Ovary (tissue), 9 donors: ENCODE measurements around the gene FAF2. TPM values are rescaled to one million over a fixed set of nuclear protein-coding genes. Genes with fewer than 3 reads are reported as not detected.
"Not testable (repeated sequence)": the region's sequence is repeated elsewhere in the genome, so short reads cannot be mapped to it uniquely, and the experiment has no call there.

Experiments
- DNase-seq, 5 donors: peaks; one replicate each; pipeline ENCODE4 v3.0.0-alpha.2; 2019 to 2020
- H3K27ac ChIP-seq, 2 donors: fragments of 200-600 bp; one replicate each; pipeline versions ENCODE4 v1.5.1 to v1.8.0; 2019 to 2022
- H3K27me3 ChIP-seq: fragments of 200-600 bp; one replicate; pipeline ENCODE4 v1.8.0; 2022
- H3K36me3 ChIP-seq: fragments of 200-600 bp; sonication (generic); one replicate; pipeline ENCODE4 v1.5.1; 2019
- H3K4me1 ChIP-seq: one replicate; pipeline ENCODE4 v1.8.1; 2013; ENCODE audit warnings: mild to moderate bottlenecking, moderate library complexity; ENCODE audit not compliant: insufficient read depth
- H3K4me3 ChIP-seq: fragments of 200-600 bp; sonication (generic); one replicate; pipeline ENCODE4 v1.5.1; 2017
- H3K9me3 ChIP-seq, 2 donors: fragments of 200-600 bp in 1 of 2; sonication (generic) in 1 of 2; one replicate each; pipeline versions ENCODE4 v1.5.1 to v1.8.1; 2013 to 2019; ENCODE audit warnings: mild to moderate bottlenecking in 1 of 2, moderate library complexity in 1 of 2
- CTCF ChIP-seq, 3 donors: fragments of 450-650 bp in 2 of 3; fragments of 200-600 bp in 1 of 3; IDR thresholded peaks; one replicate each; pipeline versions ENCODE4 v1.5.1 to v1.8.0; 2016 to 2022; ENCODE audit warnings: antibody characterized with exemption in 3 of 3, mild to moderate bottlenecking in 1 of 3
- EP300 ChIP-seq: sonication (generic); formaldehyde crosslinking; IDR thresholded peaks from one replicate; pipeline ENCODE4 v1.6.1; 2017; ENCODE audit warnings: antibody characterized with exemption
- POLR2A ChIP-seq: fragments of 450-650 bp; IDR thresholded peaks from one replicate; pipeline ENCODE4 v1.6.1; 2017; ENCODE audit warnings: antibody characterized with exemption, mild to moderate bottlenecking, moderate library complexity
- WGBS, 3 donors: extraction: QIAGEN DNeasy Blood & Tissue Kit in 1 of 3; methylation state at CpG; one replicate each; pipeline versions ENCODE4 v1.1.5 to v1.1.7; 2013 to 2017; 5-methylcytosine and 5-hydroxymethylcytosine counted together
- intact Hi-C, 4 donors: fragments of 100-400 bp; cut with DNase I; formaldehyde crosslinking; loops; one replicate each; pipeline versions ENCODE4 v1.11.0 to v1.15.1; 2022 to 2023
- polyA plus RNA-seq, 2 donors: library from polyadenylated mRNA; stranded (reverse); fragments of 200-250 nt in 1 of 2; fragments of 350-450 nt in 1 of 2; fragmentation: Illumina TruSeq in 1 of 2; extraction: RNeasy Lipid Tissue Mini Kit (QIAGEN cat#74804) in 1 of 2; gene quantifications; one replicate each; pipeline ENCODE4 v1.2.3, GENCODE V29; 2013 to 2014
- total RNA-seq, 7 donors: library from RNA; depleted of rRNA in 2 of 7; stranded (reverse); fragments of >200 nt in 2 of 7; fragmentation: NEBNext Ultra II Directional in 3 of 7; extraction: Animal tissue kit (Norgen Biotek cat#: 25700) in 3 of 7; gene quantifications; one replicate each; pipeline versions ENCODE4 v1.1.0 to v1.2.4, GENCODE V29; 2016 to 2023
- donor health status: DM: no; HTN: no; CAD: no; lungs with moderate emphysema.
- donor health status: DM: no; HTN: no; CAD: no.
- donor health status: Bipolar disorder and iron deficiency.
- donor health status: DM: yes; HTN: yes; CAD: no.
- donor health status: DM: no; HTN: no; CAD: no.
- donor health status: DM: yes; HTN: yes; CAD: no.

FAF2 gene
- total and polyA plus RNA-seq, 9 donors: 17.2 to 46.7 (median 34.4) TPM

GRCh38 chr5:176440927-176441706 lies 7.1 kb upstream of the FAF2 start:
- WGBS, 3 donors: 75 to 83% (median 82%) methylated on average over 10 of the region's 10 CpGs

DNA sequence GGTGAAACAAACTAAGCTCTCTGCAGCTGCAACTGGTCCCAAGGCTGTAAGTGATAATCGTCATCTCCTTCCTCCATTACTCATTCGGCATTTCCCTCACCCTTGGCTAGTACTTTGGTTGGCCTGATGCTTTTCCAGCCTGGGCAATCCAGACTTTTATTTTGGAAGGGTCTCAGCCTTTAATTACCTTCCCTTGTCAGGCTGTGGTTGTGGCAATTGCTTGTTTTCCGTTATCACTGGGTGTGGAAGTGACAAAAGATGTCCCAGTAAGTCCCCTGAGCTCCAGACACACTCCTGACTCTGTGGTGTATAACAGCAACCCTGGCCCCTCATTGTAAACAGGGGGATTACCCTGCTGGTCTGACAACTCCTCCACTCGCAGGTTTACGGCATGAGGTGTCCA lies 6.3 kb upstream of the FAF2 start:
- no peak for TF ChIP-seq CTCF (IDR thresholded peaks at IDR 0.05)
- TF ChIP-seq POLR2A: no peak
- TF ChIP-seq EP300: no peak
- Histone ChIP-seq H3K27ac (no peak overlapping the region), H3K27me3 (no peaks in the 10 kb centered on the region), H3K9me3 (no peaks in the 10 kb centered on the region), H3K4me3 (no peak overlapping the region), H3K4me1 (peaks cover under 1% of the 10 kb centered on the region), H3K36me3 (no peaks in the 10 kb centered on the region)
- intact Hi-C loops: no loop called here
- 11 to 15% (median 15%) methylated on average over 5 of the region's 5 CpGs for WGBS, 3 donors
- DNase-seq: no peak

More at GRCh38 chr5:176440927-176441706, 7.1 kb upstream of the FAF2 start:
- no peaks in the 10 kb centered on the region for H3K27me3 ChIP-seq
- DNase-seq: no peak
- no peak overlapping the region for H3K27ac ChIP-seq
- no peaks in the 10 kb centered on the region for H3K36me3 ChIP-seq
- TF ChIP-seq EP300 (no peak), POLR2A (no peak), CTCF (IDR thresholded peaks at IDR 0.05) (no peak)
- H3K4me1 ChIP-seq: no peaks in the 10 kb centered on the region
- H3K9me3 ChIP-seq: no peaks in the 10 kb centered on the region
- intact Hi-C loops: no loop called here
- no peak overlapping the region for H3K4me3 ChIP-seq

GRCh38 chr5:176442911-176443310 lies 5.3 kb upstream of the FAF2 start:
- H3K27me3 ChIP-seq, H3K4me1 ChIP-seq, H3K9me3 ChIP-seq, H3K27ac ChIP-seq, H3K4me3 ChIP-seq, intact Hi-C loops, DNase-seq, H3K36me3 ChIP-seq: not testable (repeated sequence)
- WGBS, 3 donors: 53 to 68% (median 59%) methylated on average over 4 of the region's 4 CpGs

DNA sequence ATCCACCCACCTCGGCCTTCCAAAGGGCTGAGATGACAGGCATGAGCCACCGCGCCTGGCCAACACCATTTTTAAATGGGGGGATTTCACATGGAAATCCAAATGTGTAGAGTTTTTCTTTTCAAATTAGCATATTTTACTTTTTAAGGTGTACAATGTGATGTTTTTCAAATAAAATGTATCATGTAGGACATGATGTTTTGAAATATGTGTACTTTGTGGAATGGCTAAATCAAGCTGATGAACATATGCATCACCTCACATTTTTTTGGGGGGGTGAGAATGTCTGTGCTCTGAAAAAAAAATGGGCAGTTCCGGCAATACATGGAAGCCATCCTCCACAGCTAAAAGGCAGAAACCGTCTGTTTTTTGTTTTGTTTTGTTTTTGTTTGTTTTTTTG lies 3.4 kb upstream of the FAF2 start:
- no peaks in the 10 kb centered on the region for H3K27me3 ChIP-seq
- TF ChIP-seq CTCF (IDR thresholded peaks at IDR 0.05) (no peak), POLR2A (no peak), EP300 (no peak)
- 71 to 74% (median 74%) methylated on average over 5 of the region's 5 CpGs for WGBS, 3 donors
- no peak overlapping the region for H3K4me3 ChIP-seq
- H3K27ac ChIP-seq: no peak overlapping the region
- H3K9me3 ChIP-seq: no peaks in the 10 kb centered on the region
- DNase-seq: no peak
- H3K4me1 ChIP-seq: peaks cover 6% of the 10 kb centered on the region
- H3K36me3 ChIP-seq: no peaks in the 10 kb centered on the region
- intact Hi-C loops: loop anchor here in 1 of 4 donors (5.0 kb wide), 1 partner anchor 98 kb away; no protein-coding TSS in a partner anchor

- H3K9me3 ChIP-seq: no peaks in the 10 kb centered on the region
- no peak overlapping the region for H3K27ac ChIP-seq
- 81 to 88% (median 83%) methylated on average over 9 of the region's 9 CpGs for WGBS, 3 donors
- no peak overlapping the region for H3K4me3 ChIP-seq
- H3K27me3 ChIP-seq: no peaks in the 10 kb centered on the region
- peaks cover 6% of the 10 kb centered on the region for H3K4me1 ChIP-seq
- DNase-seq: no peak
- no peaks in the 10 kb centered on the region for H3K36me3 ChIP-seq
- TF ChIP-seq CTCF (IDR thresholded peaks at IDR 0.05) (no peak), EP300 (no peak), POLR2A (no peak)
- intact Hi-C loops: loop anchor here in 1 of 4 donors (5.0 kb wide), 1 partner anchor 96 kb away; no protein-coding TSS in a partner anchor
These were observed 2.0 kb upstream of the FAF2 start for GRCh38 chr5:176446028-176446665.
